ENCODE data around the gene PPARGC1A.

Gene PPARGC1A

GRCh38 chr4:23889814-23890341, at the start of gene PPARGC1A:
Gene PPARGC1A, minus strand, starts transcription at chr4:23890047. Its CDS starts 90 bp downstream, at chr4:23889957.
- DNase-seq, result peak; percentile 20

GRCh38 chr4:23938796-23939195, 48.9 kb upstream of the PPARGC1A start:
- no peak for DNase-seq

- DNase-seq, result no peak
Measured at GRCh38 chr4:23937173-23937572, 47.3 kb upstream of the PPARGC1A start.

GRCh38 chr4:23934915-23935314, 45.1 kb upstream of the PPARGC1A start:
- DNase-seq, result no peak

- DNase-seq, result no peak
Measured at GRCh38 chr4:23934223-23934622, 44.4 kb upstream of the PPARGC1A start.

- no peak for DNase-seq
Measured at GRCh38 chr4:23932901-23933308, 43.1 kb upstream of the PPARGC1A start.

- DNase-seq, result no peak
Measured at GRCh38 chr4:23932186-23932585, 42.3 kb upstream of the PPARGC1A start.

GRCh38 chr4:23931489-23931830, 41.6 kb upstream of the PPARGC1A start:
- no peak for DNase-seq

- DNase-seq, result no peak
Measured at GRCh38 chr4:23930750-23931488, 41.1 kb upstream of the PPARGC1A start.

GRCh38 chr4:23929248-23929647, 39.4 kb upstream of the PPARGC1A start:
- DNase-seq, result no peak

GRCh38 chr4:23924556-23924955, 34.7 kb upstream of the PPARGC1A start:
- DNase-seq, result no peak

GRCh38 chr4:23923840-23924239, 34.0 kb upstream of the PPARGC1A start:
- DNase-seq, result no peak

GRCh38 chr4:23923141-23923540, 33.3 kb upstream of the PPARGC1A start:
- no peak for DNase-seq

- DNase-seq, result no peak
Measured at GRCh38 chr4:23922541-23923111, 32.8 kb upstream of the PPARGC1A start.

GRCh38 chr4:23922013-23922412, 32.2 kb upstream of the PPARGC1A start:
- no peak for DNase-seq

- DNase-seq, result no peak
Measured at GRCh38 chr4:23921447-23921845, 31.6 kb upstream of the PPARGC1A start.

GRCh38 chr4:23920716-23921446, 31.0 kb upstream of the PPARGC1A start:
- no peak for DNase-seq

GRCh38 chr4:23920296-23920695, 30.4 kb upstream of the PPARGC1A start:
- DNase-seq, result no peak

- DNase-seq, result no peak
Measured at GRCh38 chr4:23916282-23916681, 26.4 kb upstream of the PPARGC1A start.

- DNase-seq, result no peak
Measured at GRCh38 chr4:23915459-23916132, 25.7 kb upstream of the PPARGC1A start.

GRCh38 chr4:23911675-23912455, 22.0 kb upstream of the PPARGC1A start:
- DNase-seq, result no peak

- no peak for DNase-seq
Measured at GRCh38 chr4:23909671-23910070, 19.8 kb upstream of the PPARGC1A start.

GRCh38 chr4:23906839-23907238, 17.0 kb upstream of the PPARGC1A start:
- DNase-seq, result no peak
